Daoy (cell line): ENCODE results near the gene XDH. TPM values are rescaled to one million over a fixed set of nuclear protein-coding genes. Genes with fewer than 3 reads are reported as not detected.

Source experiments
- DNase-seq: peaks from one replicate; pipeline ENCODE4 v3.0.0-alpha.2; 2015; ENCODE audit warnings: low read depth
- total RNA-seq: library from RNA; depleted of rRNA; stranded (reverse); fragments of >200 nt; shearing (Covaris generic); gene quantifications from 2 replicates; pipeline ENCODE4 v1.2.3, GENCODE V29; 2014; rRNA removed

The XDH gene
- total RNA-seq, result 0.18 and 0.97 TPM in 2 replicates

DNA sequence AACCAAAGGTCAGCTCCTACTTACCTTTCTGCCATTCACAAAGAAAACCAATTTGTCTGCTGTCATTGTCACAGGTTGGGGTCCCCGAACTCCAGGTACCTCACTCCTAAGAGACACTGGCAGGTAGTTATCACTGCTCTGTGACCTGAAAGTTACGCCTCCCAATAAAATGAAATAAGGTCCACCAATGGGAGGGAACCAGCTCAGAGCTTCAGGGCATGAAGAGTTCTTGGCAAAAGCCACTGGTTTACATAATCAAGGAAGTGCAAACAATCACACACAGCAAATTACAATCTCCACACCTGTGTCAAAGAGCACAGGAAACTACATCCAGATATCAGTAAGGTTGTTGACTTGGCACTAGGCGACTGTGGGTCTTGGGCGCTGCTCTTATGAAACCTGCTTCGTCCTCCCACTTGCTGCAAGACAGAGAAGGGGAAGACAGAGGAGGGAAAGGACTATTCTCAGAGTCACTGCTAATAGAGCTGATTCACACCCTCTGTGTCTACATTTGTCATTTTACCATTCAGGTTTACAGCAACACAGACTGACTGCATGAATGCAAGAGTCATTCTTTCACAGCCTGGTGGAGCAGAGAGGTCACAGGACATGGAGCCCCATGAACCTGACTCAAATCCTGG is at the start of gene XDH:
Gene XDH, minus strand, starts transcription at position 142 of the 641 bp plus-strand sequence. Its CDS starts 76 bp downstream, at position 66.
- no peak for DNase-seq

DNA sequence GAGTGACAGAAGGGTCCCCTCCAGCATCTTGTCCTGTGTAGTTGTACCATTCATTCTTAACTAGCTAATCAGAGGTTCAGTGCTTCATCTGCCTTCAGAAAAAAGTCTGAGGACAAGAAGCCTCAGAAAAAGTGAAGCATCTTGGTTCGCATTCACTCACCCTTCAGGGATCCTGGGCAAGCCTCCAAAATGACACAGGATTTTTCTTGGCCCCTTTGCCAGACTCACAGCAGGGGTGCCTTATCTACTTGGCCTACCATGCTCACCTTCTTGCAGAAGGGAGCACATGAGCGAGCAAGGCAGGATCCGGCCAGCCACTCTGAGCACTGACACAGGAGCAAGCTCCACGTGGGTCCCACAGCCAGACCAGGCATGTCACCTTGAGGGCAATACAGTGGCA is 43.1 kb upstream of the XDH start:
- DNase-seq, result no peak

DNA sequence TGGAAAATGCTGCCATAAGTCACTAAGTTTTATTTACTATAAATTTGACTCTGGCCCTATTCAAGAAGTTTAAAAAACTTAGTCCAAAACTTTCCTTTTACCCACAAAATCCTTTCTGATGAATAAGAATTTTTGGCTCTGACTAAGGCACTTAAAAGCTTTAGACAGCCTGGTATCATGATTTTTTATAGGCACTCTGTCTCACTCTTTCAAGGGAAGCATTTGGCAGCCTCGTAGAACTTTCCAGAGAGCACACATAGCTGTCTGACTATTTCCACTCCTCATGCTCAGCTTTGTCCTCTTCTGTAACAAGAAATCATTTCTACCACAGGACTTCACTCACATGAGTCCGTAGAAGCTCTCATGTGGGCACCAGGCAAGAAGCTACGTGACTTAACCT is 32.3 kb upstream of the XDH start:
- no peak for DNase-seq

DNA sequence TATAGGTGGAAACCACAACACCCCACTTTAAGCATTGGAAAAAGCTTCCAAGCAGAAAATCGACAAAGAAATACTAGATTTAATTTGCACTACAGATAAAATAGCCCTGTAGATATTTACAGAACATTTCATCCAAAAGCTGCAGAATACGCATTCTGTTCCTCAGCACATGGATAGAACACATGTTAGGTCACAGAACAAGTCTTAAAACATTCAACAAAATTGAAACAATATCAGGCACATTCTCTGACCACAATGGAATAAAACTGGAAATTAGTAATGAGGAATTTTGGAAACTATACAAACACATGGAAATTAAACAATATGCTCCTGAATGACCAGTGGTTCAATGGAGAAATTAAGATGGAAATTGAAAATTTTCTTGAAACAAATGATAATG is 27.8 kb upstream of the XDH start:
- no peak for DNase-seq

DNA sequence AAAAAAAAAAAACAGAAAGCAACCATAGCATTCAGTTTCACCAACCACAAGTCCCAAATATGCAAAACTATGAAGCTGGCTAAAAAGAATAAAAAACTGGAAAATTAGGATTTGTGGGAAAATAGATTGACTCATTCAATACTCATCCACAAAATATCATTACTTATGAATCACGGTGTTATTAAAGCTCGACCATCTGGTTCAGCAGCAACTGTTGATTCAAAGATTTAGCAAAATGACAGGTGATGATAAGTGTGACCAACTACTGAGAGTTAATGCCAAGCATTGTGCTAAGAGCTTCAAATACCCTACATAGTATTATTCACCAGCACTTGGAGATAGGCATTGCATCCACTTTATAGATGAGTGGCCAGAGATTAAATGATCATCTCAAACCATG is 26.2 kb upstream of the XDH start:
- peak; percentile 64 for DNase-seq

DNA sequence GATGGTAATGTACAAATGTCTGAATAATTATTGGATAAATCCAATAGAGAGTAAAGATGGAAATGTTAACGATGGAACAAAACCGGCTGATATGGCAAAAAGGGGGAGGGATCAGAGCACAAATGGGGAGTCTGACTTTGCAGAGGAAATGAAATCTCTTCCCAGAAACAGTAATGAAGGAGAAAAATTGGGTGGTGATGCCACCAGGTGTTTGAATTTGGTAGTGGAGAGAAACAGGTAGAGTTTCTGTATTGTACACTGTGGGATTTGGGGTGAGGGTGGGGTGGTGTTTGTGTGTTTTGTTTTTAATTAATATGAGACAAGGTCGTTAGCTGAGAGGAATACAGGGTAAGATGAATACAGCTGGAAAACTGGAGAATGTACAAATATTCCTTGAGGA is 20.4 kb upstream of the XDH start:
- DNase-seq, result peak; percentile 33

DNA sequence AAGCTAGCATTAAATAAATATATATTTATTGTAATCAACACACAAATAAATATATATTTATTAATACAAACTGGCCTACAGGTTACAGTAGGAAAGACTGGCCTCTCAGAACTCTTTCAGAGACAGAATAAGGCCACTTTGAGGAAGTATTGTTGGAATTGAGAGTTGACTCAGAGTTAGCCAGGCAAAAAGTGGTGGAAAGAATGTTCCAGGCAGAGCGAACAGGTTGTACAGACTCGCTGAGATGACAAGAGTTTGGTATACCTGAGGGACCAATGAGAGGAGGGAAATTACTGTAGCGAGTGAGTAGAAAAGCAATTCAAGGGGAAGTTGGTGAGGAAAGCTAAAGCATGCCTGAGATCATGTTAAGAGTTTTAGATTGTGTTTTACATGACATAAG is 19.0 kb upstream of the XDH start:
- no peak for DNase-seq

DNA sequence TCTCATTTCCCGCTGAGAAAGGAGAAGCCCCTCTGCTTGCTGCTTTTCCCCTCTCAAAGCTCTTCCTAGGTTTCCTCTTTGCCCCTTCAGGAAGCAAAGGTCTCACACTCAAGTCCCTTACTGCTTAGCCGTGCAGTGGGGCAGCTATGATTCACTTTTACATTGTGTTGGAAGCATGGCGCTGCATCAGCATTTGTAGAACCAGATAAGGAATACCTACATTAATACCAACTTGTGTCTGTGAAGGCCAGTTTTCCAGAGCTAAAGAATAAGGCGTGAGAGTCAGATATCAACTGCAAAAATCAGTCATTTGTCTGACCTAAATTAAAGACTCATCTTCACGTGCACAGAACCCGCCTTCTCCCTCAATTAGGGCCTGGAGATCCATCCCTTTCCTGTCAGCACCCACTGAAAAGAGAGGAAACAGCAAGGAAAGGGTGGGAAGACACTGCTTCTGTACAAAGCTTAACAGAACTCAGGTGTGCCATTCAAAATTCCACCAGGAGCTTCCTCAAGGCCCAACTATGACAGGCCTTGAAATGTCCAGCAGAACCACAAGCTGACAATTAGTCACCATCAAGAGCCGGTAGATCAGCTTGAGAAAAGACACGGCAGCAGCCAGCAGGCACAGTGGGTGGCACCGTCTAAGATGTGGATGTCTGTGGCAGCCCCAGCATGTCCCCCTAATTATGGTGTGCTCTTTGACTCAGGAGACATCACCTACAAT is 16.1 kb upstream of the XDH start:
- DNase-seq, result peak; percentile 51

DNA sequence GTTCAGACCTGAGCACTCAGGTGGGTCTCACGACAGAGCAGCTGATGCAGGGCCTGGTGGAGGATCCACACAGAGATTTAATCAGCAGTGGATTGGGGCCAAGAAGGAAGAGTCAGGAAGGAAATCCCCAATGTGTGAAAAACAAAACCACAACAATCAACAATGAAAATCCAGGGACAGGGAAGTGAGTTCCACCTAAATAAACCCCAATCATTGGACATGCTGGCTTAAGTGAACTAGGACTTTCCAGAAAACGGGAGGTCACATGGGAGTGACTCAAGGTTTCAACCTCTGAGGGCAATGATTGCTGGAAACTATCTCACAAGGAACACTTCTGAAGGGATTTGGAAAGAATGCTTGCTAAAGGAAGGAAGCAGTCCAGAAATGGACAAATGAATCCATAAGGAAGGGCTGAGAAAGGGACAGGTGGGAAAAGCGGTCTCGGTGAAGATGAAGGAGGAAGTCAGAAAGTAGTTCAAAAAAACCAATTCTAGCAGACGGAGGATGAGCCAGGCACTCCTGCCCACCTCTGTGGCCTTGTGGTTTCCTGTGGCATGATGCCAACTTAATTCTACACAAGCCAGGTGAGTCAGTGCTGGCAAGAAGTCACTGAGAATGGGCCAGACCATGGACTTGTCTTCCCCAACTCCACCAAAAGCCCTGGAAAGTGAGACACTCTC is 15.4 kb upstream of the XDH start:
- peak; percentile 69 for DNase-seq

DNA sequence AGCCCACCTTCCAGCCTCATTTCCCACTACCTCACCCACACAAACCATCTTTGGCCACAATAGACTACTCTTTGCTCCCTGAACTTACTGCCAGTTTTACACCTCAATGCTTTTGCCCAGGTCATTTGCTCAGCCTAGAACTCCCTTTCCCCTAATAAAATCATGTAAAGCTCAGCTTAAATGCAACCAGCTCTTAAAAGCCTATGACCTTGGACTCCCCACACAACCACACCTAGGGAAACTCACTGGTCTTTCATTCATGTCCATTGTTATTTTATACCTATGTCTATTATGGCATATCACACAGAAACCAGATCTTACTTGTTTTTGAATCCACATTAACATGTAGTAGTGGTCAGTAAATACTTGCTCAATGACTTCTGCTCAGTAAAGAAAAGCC is 14.5 kb upstream of the XDH start:
- no peak for DNase-seq

DNA sequence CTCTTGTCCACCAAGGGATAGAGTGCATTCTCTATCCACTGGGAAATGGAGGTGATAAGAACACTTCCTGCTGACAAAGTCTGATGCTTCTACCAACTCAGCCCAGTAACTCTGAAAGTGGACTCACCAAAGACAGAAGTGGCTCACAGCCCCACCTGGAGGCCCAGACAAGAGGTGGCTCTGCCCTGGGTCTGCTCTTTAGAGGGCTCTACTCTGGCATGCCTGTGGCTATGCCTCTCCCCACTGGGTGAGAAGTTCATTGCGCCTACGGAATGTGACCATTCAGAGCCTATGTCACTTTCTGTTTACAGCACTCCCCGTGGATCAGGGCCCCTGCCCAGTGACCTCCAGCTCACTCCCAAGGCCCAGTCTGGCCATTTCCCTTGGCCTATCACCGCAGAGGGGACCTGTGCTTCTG is 13.5 kb upstream of the XDH start:
- DNase-seq, result peak; percentile 40

DNA sequence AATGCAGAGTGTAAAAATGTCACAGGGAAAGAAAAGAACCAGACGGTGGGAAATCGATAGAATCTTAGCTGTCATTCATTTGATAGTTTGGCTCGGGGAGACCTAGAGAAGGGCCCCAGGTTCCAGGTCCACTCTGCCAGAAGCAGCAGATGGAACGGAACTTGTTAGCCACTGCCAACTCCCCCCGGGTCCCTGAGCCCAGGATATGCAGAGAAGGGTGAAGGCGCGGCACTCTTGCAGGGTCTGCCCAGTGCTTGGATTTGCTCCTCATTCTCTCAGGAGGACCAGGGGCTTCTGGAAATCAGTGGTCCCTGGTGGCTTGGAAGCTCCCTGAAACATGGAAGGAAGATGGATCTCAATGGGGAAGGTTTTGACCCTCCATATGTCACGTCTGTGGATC is 11.6 kb upstream of the XDH start:
- no peak for DNase-seq

DNA sequence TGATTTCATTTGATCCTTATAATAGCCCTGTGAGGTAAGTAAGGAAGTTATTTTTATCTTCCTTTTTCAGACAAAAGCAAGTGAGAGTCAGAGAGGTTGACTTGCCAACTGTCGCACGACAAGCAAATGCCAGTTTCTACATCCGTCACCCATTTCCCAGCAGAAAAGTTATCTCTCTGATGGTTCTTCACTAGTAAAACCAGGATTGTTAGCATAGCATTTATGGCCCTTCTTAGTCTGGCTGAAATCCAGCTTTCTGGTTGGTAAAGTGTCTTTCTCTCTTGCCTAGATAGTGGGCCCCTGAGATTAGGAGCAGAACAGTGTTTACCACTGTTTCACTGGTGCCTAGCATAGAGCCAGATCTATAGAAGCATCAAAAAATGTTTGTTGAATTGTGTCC is 7.1 kb upstream of the XDH start:
- DNase-seq, result no peak

DNA sequence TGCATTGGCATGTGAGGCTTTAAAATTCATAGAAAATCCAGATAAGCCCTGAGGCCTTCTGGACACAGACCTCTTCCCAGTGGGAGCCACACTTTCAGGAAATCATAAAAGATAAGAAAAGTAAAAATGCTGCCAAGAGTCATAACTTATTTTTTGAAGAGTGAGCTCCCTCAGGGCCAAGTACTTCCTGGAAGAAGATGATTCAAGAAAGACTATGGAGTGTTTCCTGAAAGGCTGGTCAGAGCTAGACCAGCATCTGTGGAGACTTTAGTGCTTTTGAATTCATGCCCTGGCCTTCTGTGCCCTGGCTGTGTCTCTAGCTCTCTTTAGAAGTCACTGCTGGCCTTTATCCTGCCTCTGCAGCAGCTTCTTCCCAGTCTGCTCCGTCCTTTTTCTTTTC is 6.4 kb upstream of the XDH start:
- DNase-seq, result peak; percentile 33

DNA sequence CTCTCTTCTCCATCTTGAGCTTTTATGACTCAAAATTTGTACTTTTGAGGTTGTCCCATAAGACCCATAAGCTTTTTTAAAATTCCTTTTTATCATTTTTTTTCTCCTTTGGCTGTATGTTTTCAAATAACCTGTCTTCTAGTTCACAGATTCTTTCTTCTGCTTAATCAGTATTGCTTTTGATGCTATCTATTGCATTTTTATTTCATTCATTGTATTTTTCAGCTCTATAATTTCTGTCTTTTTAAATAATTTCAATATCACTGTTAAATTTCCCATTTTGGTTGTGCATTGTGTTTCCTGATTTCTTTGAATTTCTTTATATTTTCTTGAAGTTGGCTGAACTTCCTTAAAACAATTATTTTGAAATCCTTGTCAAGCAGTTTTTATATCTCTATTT is 4.8 kb upstream of the XDH start:
- DNase-seq, result no peak

DNA sequence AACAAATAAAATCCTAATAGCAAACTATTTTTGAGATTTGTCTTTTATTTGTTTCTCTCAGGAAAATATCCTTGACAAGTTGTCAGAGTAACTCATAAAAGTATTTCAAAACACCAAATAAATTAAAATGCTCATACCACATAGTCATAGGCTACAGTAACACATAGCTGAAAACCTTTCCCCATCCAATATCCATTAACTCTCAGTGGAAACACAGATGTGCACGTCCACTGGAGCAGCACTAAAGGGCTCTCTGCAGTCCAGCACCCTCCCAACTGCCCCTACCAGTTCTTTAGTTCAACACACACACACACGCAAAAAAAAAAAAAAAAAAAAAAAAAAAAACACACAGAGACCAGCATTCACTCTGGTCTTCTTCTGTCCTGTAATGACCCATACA is 879 bp upstream of the XDH start:
- no peak for DNase-seq

DNA sequence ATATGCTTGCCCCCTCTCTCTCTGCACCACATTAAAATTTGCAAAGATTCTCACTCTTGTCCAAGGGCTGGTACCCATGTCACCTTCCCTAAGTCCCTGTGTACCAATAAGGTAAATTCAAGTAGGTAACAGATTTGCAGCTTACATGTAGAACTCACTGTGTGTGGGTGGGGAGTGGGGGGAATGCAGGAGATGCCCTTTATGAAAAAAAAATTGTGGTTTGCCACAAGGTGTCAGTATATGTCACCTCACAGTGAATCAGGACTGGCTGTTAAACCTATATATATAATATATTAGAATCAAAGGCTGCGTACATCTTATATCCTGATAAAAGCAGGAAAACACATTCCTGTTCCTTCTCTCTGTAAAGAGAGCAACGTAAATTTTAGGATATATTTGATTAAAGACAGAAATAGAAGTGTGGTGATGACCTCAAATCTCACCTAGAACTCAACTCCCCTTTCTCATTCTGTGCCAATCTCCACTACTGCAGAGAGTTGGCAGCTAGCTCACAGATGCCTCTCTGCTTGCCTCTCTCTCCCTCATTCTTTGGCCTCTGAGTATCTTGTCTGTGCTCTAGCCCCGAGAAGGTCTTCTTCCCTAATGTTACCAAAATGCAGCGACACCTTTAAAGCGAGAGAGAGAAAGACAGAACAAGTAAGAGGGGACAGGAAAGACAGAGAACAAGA is 536 bp downstream of the XDH start:
- DNase-seq, result no peak

DNA sequence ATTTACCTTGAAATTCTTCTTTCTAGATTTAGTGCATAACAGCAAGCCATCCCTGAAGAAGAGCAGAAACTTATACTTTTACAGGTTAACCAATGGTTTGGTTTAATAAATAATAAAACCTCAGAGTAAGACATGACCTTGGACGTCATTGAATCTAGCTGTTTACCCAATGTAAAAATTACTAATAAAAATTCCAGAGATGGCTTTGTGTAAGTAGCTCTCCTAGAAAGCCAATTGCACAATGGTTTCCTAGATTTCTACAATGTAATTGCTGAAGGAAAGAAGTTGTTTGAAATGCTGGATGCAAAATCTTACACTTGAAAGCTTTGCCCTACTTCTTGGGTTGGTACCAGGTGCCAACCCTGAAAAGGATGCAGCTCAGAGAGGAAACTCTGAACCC is 1.5 kb downstream of the XDH start:
- no peak for DNase-seq

DNA sequence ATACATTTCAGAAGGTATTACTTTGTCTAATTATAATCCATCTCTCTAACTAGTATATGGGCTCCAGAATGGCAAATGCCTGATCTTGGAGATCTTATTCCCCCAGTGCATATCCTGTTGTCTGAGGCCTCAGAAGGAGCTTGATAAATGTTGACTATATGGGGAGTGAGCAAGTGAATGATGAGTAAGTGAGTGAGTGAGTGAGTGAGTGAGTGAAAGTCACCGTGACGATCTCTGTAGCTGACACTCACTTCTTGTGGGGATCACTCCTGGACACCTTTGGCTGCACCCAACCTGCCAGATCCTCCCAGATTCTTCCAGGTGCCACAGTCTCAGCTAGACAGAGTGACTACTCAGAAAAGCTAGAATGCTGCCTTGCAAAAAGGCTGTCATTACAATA is 2.8 kb downstream of the XDH start:
- no peak for DNase-seq

DNA sequence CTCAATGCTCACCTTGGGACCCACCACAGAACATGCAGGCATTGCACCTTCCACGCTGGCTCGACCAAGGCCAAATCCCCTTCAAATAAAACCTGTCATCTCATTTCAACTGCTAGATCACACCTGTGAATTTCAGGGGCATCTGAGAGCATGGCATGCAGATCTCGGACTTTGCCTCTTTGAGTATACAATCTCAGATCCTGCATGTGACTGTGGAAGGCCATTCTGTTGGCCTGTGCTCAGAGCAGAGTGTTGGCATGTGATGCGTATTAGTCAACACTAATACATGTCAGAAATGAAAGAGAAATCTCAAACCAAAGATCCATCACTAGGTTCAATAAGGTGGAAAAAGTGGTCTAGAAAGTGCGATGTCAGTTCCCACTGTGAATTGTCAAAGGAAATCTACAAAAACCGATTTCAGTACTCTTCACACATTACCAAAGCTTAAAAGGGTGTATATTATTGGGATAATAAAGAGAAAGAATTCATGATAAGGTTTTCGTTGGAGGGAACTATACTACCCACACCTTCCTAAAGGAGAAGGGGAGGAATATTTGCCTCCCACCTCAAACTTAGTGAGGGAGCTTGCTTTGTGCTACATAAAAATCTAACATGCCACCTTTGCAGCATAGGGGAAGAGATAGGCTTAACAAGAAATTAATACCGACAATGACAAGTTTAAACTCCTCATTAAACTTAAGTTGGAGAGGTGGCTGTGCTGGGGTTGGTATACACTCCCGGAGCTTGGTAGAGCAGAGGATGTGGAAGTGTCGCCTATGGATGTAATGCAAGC is 7.8 kb downstream of the XDH start:
- no peak for DNase-seq

DNA sequence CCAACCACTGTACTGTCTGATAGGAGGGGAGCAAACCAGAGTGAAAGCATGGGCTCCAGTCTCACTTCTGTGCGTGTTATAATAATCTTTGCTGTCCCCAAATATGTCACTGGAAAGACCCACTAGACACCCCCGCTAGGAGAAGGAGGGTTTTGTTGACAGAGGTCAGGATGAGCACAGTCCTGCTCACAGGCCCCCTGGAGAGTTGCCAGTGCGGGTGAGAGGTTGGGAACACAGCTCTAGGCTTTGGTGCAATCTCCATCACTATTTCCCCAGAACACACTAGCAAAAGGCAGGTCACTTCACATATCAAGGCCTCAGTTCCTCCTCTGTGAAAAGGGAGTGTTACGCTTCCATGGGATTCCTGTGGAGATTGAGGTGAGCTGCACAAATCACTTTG is 9.7 kb downstream of the XDH start:
- DNase-seq, result peak; percentile 66

DNA sequence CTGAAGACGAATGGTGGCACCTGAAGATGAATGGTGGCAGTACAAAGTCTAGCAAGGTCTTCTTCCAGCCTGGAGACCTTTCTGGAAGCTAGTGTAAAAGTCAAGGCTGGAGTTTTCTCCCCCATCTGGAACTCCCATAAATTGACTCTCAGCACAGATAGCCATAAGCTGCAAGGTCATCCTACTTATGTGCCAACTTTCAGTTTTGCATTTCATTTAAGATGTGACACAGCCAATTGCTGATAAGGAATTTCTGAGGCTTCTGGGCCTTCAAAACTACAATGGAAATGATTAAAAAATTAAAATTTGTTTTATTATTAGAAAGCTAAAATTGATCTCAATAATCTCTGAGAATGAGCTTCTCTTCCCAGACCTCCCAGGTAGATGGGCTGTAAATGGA is 10.2 kb downstream of the XDH start:
- no peak for DNase-seq
